GM21737 (cell line): ENCODE data around the gene INPP5K.
"Not testable (repeated sequence)": the region's sequence is repeated elsewhere in the genome, so short reads cannot be mapped to it uniquely, and the experiment has no call there.

Source experiments
- ATAC-seq: cut with Tn5 transposase; IDR thresholded peaks from one replicate; pipeline ENCODE4 v1.9.1; 2021; ENCODE audit warnings: mild to moderate bottlenecking, moderate library complexity; ENCODE audit not compliant: unreplicated experiment

INPP5K gene

DNA sequence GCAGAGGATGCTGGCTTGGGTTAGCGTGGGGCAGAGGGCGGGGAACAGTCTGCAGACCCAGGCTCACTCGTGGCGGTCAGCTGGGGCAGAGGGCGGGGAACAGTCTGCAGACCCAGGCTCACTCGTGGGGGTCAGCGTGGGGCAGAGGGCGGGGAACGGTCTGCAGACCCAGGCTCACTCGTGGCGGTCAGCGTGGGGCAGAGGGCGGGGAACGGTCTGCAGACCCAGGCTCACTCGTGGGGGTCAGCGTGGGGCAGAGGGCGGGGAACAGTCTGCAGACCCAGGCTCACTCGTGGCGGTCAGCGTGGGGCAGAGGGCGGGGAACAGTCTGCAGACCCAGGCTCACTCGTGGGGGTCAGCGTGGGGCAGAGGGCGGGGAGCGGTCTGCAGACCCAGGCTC lies 7.7 kb downstream of the INPP5K start:
- ATAC-seq = not testable (repeated sequence)

GRCh38 chr17:1506649-1507267 lies 9.7 kb downstream of the INPP5K start:
- no peak for ATAC-seq

DNA sequence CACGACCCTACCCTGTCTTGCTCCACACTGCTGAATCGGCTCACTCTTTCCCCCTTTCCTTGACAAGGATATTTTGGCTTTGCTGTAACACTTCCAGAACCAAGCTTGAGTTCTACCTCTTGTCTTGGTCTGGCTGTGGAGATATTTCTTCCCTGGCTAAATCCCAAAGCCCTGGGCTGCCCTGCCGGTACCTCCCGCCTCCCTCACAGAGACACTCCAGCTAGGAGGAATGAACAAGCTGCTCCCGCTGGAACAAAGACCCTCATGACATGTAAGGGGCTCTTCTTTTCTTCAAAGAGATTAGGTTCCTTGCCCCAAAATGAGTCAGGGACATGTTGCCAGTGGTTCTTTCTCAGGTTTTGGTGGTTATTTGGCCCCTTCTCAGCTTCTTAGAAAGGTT lies 10.8 kb downstream of the INPP5K start:
- ATAC-seq = no peak

- no peak for ATAC-seq
These were observed 11.5 kb downstream of the INPP5K start for GRCh38 chr17:1504866-1505265.

- no peak for ATAC-seq
These were observed 12.7 kb downstream of the INPP5K start for GRCh38 chr17:1503699-1504098.

DNA sequence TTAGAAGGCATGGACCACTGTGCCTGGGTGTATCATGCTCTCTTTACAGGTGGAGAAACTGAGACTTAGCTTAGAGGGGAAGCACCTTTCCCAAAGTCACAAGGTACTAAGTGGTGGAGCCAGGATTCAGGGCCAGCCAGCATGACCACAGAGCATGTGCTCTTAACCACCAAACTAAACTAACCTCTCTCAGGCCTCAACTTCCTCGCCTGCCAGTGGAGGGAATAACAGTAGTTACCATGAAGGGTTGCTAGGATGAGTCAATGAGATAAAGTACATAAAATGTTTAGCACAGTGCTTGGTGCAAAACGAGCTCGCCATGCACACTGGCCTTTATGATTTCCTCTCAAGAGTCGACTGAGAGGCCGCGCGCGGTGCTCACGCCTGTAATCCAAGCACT lies 17.5 kb downstream of the INPP5K start:
- ATAC-seq = no peak

GRCh38 chr17:1498233-1498632 lies 18.2 kb downstream of the INPP5K start:
- no peak for ATAC-seq

DNA sequence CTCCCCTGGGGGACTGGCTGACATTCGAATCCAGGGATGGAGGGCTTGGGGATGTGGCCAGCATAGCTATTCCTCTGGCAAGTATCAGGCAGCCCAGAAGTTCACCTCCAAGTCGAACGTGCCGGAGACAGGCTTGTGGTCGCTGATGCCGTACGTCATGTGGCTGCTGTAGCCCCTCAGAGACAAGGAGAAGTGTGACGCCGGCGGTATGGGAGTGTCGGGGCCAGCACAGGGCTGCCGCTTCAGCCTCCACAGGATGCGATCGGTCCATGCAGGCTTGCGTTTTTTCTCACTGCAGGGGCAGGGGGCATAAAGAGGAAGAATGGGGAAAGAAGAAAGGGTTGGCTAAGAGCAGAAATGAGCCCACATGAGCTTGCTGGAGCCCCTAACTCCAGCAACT lies 18.6 kb downstream of the INPP5K start:
- ATAC-seq = no peak

DNA sequence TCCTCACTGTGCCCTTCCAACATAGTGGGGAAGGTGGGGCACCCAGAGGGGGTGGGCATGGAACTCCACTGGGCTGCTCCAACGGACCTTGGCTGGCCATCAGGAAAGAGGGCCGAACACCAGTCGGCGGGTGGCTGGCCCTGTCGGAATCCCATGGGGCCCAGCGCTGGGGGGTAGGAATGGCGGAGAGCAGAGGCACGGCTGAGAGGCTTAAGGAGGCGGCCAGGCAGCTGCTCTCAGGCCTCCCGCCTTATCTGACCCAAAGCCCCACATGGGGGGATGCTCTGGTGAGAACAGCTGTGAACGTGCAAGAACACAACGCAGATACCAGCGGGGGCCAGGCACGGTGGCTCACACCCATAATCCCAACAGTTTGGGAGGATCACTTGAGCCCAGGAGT lies 19.5 kb downstream of the INPP5K start:
- ATAC-seq = no peak

DNA sequence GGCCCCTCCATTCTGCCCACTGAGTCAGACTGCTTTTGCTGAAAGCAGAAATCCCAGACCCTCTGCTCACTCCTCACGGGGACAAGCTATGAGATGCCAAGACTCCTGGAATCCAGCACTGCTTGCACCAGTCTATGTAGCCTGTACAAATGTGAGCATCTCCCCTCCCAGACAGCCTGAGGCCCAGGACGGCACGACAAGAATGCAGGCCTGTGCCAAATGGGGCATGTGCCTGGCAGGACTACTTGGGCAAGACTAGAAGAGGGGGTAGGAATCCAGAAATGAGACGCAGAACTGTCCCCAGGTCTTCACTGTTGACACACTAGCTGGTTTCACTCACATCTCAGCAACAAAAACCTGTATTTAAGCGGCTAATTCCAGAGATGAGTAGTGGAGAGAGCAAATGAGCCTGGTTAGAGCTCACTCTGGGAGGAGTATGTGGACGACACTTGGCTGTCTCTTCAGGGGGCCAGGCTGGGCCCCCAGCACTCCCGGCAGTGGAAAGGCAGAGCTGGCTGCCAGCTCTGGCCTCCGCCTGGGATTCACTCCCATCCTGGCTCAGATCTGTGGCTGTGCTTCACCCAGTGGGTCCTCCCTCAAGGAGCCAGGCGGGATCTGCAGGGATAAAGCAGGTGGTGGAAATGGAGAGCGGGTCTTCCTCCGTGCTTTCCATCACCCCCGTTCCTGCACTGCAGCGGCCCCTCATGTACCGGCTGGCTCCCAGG lies 21.0 kb downstream of the INPP5K start:
- ATAC-seq = no peak

- ATAC-seq = no peak
These were observed 21.6 kb downstream of the INPP5K start for GRCh38 chr17:1494736-1495253.

GRCh38 chr17:1494203-1494602 lies 22.2 kb downstream of the INPP5K start:
- ATAC-seq = no peak

DNA sequence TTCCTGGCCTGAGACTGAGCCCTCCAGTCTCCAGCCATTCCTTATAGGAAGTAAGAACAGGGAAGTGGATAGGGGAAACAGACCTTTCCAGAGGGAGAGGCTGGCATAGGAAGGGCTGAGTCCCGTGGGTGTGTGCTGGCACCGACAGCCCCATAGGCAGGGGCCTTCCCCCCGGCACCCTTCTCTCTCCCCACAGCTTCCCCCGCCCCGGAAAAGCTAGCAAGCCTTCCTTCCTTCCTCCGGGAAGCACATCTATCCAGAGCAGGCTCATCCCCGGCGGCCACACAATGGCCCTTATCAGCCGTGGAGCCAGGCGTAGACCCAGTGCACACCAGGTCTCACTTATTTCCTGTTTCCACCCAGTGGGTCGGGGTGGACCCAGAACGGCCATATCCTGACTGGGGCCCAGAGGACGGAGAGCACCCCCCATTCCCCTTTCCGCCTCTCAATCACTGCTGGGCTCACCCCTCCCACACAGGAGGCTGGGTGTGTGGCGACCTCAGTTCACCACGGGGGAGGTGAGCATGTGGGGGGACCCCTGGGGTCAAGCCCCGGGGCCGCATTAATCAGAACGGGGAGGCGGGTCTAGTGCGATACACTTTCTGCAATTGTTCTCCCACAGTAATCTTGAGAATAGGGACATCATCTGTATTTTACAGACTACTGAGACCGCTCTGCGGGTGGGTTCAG lies 23.0 kb downstream of the INPP5K start:
- ATAC-seq = no peak

GRCh38 chr17:1492249-1493206 lies 23.9 kb downstream of the INPP5K start, which contains the start of gene MYO1C:
MYO1C (minus strand) TSS chr17:1492686; CDS start chr17:1492487, 199 bp downstream.
- no peak for ATAC-seq

GRCh38 chr17:1491443-1492248 lies 24.8 kb downstream of the INPP5K start:
- ATAC-seq = no peak

GRCh38 chr17:1490643-1491442 lies 25.6 kb downstream of the INPP5K start:
- no peak for ATAC-seq

DNA sequence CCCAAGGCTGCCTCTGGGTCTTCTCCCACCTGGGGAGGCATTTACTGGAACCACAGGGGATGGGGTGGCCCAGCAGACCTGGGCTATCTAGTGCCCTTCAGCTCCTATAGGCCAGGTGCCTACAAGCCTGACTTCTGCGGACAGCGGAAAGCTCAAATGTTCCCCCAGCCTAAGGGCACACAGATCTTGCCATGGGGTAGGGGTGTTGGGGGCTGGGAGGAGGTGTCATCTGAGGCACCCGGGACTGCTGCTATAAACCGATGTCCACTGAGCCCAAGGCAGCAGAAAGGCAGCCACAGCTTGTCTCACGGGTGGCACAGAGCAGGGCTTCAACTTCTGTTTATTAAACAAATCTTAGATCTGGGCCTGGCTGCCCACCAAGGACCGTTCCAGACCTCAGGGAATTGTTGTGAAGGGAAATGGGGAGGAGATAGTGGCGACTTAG lies 27.6 kb downstream of the INPP5K start:
- ATAC-seq = no peak

- ATAC-seq = no peak
These were observed 28.2 kb downstream of the INPP5K start for GRCh38 chr17:1487939-1488825.
